GM19372 (cell line): ENCODE measurements around the gene APC2.

Source experiments
- ATAC-seq: cut with Tn5 transposase; IDR thresholded peaks from one replicate; pipeline ENCODE4 v1.9.1; 2021; ENCODE audit warnings: mild to moderate bottlenecking, low read depth, moderate library complexity; ENCODE audit not compliant: unreplicated experiment

APC2 gene

GRCh38 chr19:1459479-1459878 lies 9.6 kb downstream of the APC2 start:
- no peak for ATAC-seq

- ATAC-seq = no peak
Observed at GRCh38 chr19:1460033-1460995, 10.4 kb downstream of the APC2 start.

DNA sequence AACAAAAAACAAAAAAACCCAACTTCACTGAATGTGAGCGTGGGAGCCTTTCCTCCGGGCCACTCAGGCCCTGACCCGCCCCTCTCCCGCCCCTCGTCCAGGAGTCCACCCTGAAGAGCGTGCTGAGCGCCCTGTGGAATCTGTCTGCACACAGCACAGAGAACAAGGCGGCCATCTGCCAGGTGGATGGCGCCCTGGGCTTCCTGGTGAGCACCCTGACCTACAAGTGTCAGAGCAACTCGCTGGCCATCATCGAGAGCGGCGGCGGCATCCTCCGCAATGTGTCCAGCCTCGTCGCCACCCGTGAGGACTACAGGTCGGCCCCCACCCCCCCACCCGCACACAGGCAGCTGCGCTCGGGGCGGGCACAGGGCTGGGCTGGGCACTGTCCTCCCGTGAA lies 11.9 kb downstream of the APC2 start:
- no peak for ATAC-seq

DNA sequence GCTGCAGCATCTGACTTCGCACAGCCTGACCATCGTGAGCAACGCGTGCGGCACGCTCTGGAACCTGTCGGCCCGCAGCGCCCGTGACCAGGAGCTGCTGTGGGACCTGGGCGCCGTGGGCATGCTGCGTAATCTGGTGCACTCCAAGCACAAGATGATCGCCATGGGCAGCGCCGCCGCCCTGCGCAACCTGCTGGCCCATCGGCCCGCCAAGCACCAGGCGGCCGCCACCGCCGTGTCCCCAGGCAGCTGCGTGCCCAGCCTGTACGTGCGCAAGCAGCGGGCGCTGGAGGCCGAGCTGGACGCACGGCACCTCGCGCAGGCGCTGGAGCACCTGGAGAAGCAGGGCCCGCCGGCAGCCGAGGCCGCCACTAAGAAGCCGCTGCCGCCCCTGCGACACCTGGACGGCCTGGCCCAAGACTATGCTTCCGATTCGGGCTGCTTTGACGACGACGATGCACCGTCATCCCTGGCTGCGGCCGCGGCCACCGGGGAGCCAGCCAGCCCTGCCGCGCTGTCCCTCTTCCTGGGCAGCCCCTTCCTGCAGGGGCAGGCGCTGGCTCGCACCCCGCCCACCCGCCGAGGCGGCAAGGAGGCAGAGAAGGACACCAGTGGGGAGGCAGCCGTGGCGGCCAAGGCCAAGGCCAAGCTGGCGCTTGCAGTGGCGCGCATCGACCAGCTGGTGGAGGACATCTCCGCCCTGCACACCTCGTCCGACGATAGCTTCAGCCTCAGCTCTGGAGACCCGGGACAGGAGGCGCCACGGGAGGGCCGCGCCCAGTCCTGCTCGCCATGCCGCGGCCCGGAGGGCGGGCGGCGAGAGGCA lies 15.5 kb downstream of the APC2 start:
- ATAC-seq = no peak

DNA sequence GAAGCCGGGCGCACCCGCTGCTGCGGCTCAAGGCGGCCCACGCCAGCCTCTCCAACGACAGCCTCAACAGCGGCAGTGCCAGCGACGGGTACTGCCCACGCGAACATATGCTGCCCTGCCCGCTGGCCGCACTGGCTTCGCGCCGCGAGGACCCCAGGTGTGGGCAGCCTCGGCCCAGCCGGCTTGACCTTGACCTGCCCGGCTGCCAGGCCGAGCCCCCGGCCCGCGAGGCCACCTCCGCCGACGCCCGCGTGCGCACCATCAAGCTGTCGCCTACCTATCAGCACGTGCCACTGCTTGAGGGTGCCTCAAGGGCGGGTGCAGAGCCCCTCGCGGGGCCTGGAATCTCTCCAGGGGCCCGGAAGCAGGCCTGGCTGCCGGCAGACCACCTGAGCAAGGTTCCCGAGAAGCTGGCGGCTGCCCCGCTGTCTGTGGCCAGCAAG lies 16.1 kb downstream of the APC2 start:
- no peak for ATAC-seq

DNA sequence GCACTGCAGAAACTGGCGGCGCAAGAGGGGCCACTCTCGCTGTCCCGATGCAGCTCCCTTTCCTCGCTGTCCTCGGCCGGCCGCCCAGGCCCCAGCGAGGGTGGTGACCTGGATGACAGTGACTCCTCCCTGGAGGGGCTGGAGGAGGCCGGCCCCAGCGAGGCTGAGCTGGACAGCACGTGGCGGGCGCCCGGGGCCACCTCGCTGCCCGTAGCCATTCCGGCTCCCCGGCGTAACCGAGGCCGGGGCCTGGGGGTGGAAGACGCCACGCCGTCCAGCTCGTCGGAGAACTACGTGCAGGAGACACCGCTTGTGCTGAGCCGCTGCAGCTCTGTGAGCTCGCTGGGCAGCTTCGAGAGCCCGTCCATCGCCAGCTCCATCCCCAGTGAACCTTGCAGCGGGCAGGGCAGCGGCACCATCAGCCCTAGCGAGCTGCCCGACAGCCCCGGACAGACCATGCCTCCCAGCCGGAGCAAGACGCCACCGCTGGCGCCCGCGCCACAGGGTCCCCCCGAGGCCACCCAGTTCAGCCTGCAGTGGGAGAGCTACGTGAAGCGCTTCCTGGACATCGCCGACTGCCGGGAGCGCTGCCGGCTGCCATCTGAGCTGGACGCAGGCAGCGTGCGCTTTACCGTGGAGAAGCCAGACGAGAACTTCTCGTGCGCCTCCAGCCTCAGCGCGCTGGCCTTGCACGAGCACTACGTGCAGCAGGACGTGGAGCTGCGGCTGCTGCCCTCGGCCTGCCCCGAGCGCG lies 16.7 kb downstream of the APC2 start:
- ATAC-seq = no peak

DNA sequence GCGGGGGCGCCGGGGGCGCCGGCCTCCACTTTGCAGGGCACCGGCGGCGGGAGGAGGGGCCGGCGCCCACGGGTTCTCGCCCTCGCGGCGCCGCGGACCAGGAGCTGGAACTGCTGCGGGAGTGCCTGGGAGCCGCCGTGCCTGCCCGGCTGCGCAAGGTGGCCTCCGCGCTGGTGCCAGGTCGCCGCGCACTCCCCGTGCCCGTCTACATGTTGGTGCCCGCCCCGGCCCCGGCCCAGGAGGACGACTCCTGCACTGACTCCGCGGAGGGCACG lies 17.2 kb downstream of the APC2 start:
- ATAC-seq = no peak

GRCh38 chr19:1467490-1468273 lies 17.8 kb downstream of the APC2 start:
- no peak for ATAC-seq

DNA sequence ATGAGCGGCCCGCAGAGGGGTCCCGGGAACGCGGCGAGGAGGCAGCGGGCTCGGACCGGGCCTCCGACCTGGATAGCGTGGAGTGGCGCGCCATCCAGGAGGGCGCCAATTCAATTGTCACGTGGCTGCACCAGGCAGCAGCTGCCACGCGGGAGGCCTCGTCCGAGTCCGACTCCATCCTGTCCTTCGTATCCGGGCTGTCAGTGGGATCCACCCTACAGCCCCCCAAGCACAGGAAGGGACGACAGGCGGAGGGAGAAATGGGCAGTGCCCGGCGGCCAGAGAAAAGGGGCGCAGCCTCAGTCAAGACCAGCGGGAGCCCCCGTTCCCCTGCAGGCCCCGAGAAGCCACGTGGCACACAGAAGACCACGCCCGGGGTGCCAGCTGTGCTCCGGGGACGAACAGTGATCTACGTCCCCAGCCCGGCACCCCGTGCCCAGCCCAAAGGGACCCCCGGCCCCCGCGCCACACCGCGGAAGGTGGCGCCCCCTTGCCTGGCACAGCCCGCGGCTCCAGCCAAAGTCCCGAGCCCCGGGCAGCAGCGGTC lies 18.4 kb downstream of the APC2 start:
- ATAC-seq = no peak

DNA sequence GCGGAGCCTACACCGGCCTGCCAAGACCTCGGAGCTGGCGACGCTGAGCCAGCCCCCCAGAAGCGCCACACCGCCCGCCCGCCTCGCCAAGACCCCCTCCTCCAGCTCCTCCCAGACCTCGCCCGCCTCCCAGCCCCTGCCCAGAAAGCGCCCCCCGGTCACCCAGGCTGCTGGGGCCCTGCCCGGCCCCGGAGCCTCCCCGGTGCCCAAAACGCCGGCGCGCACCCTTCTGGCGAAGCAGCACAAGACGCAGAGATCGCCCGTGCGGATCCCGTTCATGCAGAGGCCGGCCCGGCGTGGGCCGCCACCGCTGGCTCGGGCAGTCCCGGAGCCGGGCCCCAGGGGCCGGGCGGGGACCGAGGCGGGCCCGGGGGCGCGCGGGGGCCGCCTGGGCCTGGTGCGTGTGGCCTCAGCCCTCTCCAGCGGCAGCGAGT lies 18.9 kb downstream of the APC2 start:
- no peak for ATAC-seq

GRCh38 chr19:1469255-1470054 lies 19.5 kb downstream of the APC2 start:
- ATAC-seq = no peak

- no peak for ATAC-seq
Observed at GRCh38 chr19:1470055-1470304, 20.1 kb downstream of the APC2 start.

DNA sequence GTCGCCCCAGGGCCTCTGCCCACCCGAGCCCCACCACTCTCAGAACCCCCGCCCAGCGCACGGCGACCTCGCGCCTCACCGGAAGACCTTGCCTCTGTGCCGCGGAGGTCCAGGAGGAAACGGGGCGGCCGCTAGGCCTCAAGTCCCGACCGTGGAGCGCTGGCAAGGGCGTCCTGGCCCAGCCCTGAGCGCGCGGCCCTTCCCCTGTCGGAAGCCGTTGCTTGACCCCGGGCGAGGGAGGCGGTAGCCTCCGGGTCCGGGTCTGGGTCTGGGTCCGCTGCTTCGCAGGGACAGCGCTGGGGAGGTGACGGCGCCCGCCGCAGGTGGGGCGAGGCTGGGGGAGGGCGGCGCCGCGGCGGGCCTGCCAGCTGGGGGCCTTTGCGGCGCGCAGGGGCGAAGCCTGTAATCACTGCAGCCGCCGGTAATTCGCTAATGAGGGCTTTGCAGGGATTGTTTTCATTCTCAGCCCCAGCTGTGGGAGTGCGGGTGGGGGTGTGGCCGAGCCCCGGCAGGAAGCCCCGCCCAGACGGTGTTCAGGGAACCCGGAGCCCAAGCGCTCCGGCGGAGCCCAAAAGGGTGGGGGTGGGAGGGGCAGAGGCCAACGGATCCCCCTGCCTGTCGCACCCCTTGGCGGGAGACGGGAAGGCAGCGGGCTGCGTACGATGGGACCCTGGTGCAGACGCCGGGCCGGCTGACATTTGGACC lies 20.5 kb downstream of the APC2 start:
- ATAC-seq = no peak

DNA sequence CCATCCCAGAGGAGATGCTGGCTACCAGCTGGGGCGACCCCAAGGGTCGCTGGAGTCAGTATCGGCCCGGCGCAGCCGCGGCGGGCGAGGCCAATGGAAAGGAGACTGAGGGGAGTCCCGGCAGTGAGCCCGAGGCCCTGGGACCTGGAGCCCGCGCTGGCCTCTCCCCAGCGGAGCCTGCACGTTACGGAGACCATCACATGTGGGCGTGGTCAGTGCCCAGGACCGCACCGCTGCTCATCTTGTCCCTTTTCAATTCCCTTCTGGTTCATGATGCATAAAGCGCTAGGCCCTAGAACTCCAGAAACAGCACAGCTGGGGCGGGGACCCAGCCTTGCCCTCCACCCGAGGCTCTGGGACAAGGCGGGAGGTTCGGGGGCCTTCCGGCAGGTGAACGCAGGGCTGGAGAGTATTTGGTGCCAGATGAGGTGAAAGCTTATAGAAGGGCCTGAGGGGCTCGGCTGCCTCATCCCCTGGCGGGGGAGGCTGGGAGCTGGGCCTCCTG lies 21.1 kb downstream of the APC2 start:
- no peak for ATAC-seq

DNA sequence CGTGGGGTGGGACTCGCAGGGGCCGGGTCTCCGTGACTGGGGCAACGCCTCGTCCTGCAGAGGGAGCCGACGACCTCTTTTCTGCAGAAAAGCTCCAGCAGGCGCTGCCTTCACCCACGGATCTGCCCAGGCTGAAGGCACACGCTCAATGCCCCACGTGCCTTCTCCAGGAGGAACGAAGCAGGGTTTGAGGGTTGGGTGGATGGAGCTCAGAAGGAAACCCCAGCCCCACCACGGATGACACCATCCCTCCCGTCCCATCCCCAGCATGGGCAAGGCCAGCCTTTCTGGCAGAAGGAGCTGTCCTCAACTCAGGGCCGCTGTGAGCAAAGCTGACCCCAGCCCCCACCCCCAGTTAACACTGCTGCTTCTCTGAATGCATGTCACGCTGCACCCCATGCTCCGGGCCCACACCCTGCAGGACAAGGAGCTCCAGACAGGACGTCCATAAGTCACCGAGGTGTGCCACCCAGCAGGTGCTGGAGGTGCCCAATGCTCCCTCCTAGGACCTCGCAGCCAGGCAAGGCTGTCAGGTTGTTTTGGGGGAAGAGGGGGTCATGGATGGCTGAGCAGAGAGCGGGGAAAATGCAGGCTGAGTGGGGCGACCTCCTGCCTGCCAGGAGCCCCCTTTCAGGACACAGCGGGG lies 21.7 kb downstream of the APC2 start:
- ATAC-seq = no peak

DNA sequence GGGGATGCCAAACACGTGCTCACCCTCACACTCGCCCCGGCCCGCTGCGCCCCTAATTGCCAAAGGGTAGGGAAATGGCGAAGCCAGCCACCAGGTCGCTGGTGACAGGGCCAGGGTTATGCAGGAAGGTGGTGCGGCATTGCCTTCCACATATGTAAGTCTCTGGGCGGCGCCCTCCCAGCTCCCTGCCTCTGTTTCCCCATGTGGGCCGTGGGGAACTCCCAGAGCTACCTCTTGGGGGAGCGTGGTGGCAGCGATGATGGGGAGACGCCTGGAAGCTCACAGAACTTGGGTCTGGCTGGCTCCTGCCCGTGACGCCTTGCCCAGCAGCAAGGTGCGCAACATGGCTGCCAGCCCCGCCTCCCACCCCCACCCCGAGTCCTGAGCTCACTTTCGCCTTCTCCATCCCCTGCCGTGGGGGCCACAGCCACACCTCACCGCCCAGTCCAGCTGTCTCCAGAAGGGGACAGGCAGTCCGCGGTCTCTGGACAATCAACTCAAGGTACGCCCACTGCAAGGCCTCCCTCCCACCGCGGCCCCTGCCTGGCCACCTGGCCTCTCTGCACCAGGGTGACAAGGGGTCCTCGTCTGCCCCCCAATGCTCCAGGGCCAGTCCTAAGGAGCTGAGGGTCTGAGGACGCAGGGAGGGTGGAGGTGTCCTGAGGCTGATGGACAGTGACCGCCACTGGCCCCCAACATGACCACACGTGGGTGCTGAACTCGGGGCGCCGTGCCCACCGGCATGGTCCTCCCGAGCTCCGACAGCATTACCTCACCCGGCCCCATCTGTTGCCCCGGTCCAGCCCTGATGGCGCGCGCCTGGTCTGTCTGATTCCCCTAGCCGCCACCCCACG lies 22.5 kb downstream of the APC2 start:
- no peak for ATAC-seq
